Thoracic aorta (tissue), 2 donors: ENCODE measurements around the gene OR4D9. TPM values are rescaled to one million over a fixed set of nuclear protein-coding genes. Genes with fewer than 3 reads are reported as not detected.
"Not testable (repeated sequence)": the region's sequence is repeated elsewhere in the genome, so short reads cannot be mapped to it uniquely, and the experiment has no call there.

Experiments
- ATAC-seq: fragments of 150-250 bp; one replicate; pipeline ENCODE4 v1.8.0; 2017; ENCODE audit warnings: low read depth; ENCODE audit not compliant: insufficient number of reproducible peaks, low FRiP score
- DNase-seq: peaks from one replicate; pipeline ENCODE4 v3.0.0-alpha.2; 2020; ENCODE audit warnings: low spot score
- H3K27ac ChIP-seq, 2 donors: fragments of 200-600 bp; sonication (generic); 1 replicate in 1 of 2; 2 replicates in 1 of 2; pipeline ENCODE4 v1.5.1; 2016; ENCODE audit warnings: mild to moderate bottlenecking in 2 of 2, moderate library complexity in 2 of 2
- H3K27me3 ChIP-seq: fragments of 200-600 bp; sonication (generic); replicated peaks from 2 replicates; pipeline ENCODE4 v1.6.0; 2016; ENCODE audit warnings: mild to moderate bottlenecking; ENCODE audit not compliant: insufficient read depth
- H3K36me3 ChIP-seq: fragments of 200-600 bp; sonication (generic); one replicate; pipeline ENCODE4 v1.5.1; 2016
- H3K4me1 ChIP-seq, 2 donors: fragments of 200-600 bp; sonication (generic); 1 replicate in 1 of 2; 2 replicates in 1 of 2; pipeline versions ENCODE4 v1.5.1 to v1.6.0; 2016; ENCODE audit warnings: low read depth in 2 of 2, mild to moderate bottlenecking in 1 of 2; ENCODE audit not compliant: control insufficient read depth in 1 of 2
- H3K4me3 ChIP-seq: fragments of 200-600 bp; sonication (generic); 2 replicates; pipeline ENCODE4 v1.5.1; 2016; ENCODE audit warnings: mild to moderate bottlenecking
- H3K9me3 ChIP-seq: fragments of 200-600 bp; sonication (generic); 2 replicates; pipeline ENCODE4 v1.5.1; 2016
- CTCF ChIP-seq: fragments of 200-600 bp; sonication (generic); IDR thresholded peaks from one replicate; pipeline ENCODE4 v1.5.1; 2019; ENCODE audit warnings: antibody characterized with exemption
- total RNA-seq, 2 donors: library from RNA; depleted of rRNA; stranded (reverse); fragments of >200 nt; gene quantifications; one replicate each; pipeline versions ENCODE4 v1.1.0 to v1.2.3, GENCODE V29; 2016

Gene OR4D9
- total RNA-seq, 2 donors from 2014 or later = not detected

- Histone ChIP-seq H3K27me3 (no peaks in the 10 kb centered on the region), H3K27ac (no peak overlapping the region), H3K4me3 (no peak overlapping the region), H3K9me3 (no peaks in the 10 kb centered on the region), H3K36me3 (no peaks in the 10 kb centered on the region), H3K4me1 (no peaks in the 10 kb centered on the region)
- DNase-seq (no peak), ATAC-seq (no peak)
- TF ChIP-seq CTCF = no peak
Measured at GRCh38 chr11:59480359-59480758, 31.0 kb upstream of the OR4D9 start.

GRCh38 chr11:59501931-59502330 is 9.4 kb upstream of the OR4D9 start:
- ATAC-seq = no peak

GRCh38 chr11:59503276-59503675 is 8.1 kb upstream of the OR4D9 start, which contains the start of gene OR4D11:
Gene OR4D11, plus strand, starts transcription at chr11:59503576. Its CDS starts 0 bp downstream, at chr11:59503576.
- Histone ChIP-seq H3K27ac (no peak within 1 kb of the TSS), H3K27me3 (no peaks in the 10 kb centered on the region), H3K4me1 (no peaks in the 10 kb centered on the region), H3K36me3 (no peaks in the 10 kb centered on the region), H3K4me3 (no peak within 1 kb of the TSS), H3K9me3 (no peaks in the 10 kb centered on the region)
- TF ChIP-seq CTCF = no peak
- no peak for DNase-seq
- ATAC-seq = no peak

More at GRCh38 chr11:59501931-59502330, 9.4 kb upstream of the OR4D9 start:
- Histone ChIP-seq H3K36me3 (no peaks in the 10 kb centered on the region), H3K27me3 (no peaks in the 10 kb centered on the region), H3K4me1 (no peaks in the 10 kb centered on the region), H3K27ac (no peak overlapping the region), H3K4me3 (no peak overlapping the region), H3K9me3 (no peaks in the 10 kb centered on the region)
- TF ChIP-seq CTCF = no peak
- DNase-seq = no peak

- Histone ChIP-seq H3K27me3 (no peaks in the 10 kb centered on the region), H3K4me3 (no peak overlapping the region), H3K36me3 (no peaks in the 10 kb centered on the region), H3K27ac (no peak overlapping the region), H3K9me3 (no peaks in the 10 kb centered on the region), H3K4me1 (no peaks in the 10 kb centered on the region)
- TF ChIP-seq CTCF = no peak
- DNase-seq = no peak
- ATAC-seq = no peak
Measured at GRCh38 chr11:59511675-59512074, 336 bp downstream of the OR4D9 start.

- not testable (repeated sequence) for H3K36me3 ChIP-seq, H3K9me3 ChIP-seq, H3K27me3 ChIP-seq, H3K27ac ChIP-seq, H3K4me3 ChIP-seq, DNase-seq, H3K4me1 ChIP-seq, ATAC-seq
Measured at GRCh38 chr11:59520139-59520538, 8.8 kb downstream of the OR4D9 start.

- H3K27ac ChIP-seq = no peak overlapping the region
- H3K9me3 ChIP-seq = no peaks in the 10 kb centered on the region
- no peaks in the 10 kb centered on the region for H3K36me3 ChIP-seq
- H3K4me1 ChIP-seq = no peaks in the 10 kb centered on the region
- ATAC-seq = no peak
- H3K27me3 ChIP-seq = no peaks in the 10 kb centered on the region
- no peak for TF ChIP-seq CTCF
- H3K4me3 ChIP-seq = no peak overlapping the region
- no peak for DNase-seq
Measured at GRCh38 chr11:59520741-59521140, 9.4 kb downstream of the OR4D9 start.
